ENCODE results near the gene GABPA. TPM values are rescaled to one million over a fixed set of nuclear protein-coding genes. Genes with fewer than 3 reads are reported as not detected.
A peak's percentile ranks its signal among the peaks of the same experiment; 100 is the strongest.
"Not testable (repeated sequence)": the region's sequence is repeated elsewhere in the genome, so short reads cannot be mapped to it uniquely, and the experiment has no call there.

The GABPA gene
- total RNA-seq: 16.0 TPM

DNA sequence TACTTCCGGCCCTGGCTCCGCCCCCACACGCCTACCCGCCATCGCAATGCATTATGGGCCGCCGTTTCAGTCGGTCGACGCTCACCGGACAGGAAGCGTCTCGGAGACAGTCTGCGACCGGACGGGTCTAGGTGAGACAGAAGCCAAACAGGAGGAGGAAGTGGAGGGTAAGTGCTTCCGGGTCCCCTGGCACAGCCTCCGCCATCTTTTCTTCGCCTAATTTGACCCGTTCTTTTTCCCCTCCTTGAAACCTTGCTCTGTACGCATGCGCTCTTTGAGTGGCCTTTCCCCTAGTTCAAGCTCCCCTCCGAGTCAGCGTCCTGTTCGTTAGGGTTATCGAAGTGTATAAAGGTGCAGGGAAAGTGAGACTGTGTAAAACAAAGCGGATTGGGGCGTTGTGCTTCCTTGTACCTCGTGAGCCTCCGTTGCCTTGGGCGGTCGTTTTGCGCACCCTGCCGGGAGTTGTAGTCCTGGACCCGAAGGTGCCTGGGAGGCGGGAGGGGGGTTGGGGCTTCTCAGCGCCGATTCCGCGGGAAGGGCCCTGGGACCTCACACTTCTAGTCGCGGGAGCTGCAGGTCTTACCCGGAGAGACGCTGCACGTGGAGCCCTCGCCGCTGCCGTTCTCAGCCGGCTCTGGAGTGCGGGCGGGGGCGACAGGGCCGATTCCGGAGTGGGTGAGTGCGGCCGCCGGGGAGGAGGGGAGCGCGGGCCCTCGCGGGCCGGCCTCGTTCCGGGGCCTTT, at the start of gene GABPA, which contains the start of gene ATP5PF:
Gene GABPA, plus strand, starts transcription at position 69 of the 742 bp plus-strand sequence. CDS start 6,627 bp downstream, outside the sequence.
Gene ATP5PF, minus strand, starts transcription at position 1 of the 742 bp plus-strand sequence. CDS start 5,110 bp downstream, outside the sequence.
- ATAC-seq: peak; percentile 99

DNA sequence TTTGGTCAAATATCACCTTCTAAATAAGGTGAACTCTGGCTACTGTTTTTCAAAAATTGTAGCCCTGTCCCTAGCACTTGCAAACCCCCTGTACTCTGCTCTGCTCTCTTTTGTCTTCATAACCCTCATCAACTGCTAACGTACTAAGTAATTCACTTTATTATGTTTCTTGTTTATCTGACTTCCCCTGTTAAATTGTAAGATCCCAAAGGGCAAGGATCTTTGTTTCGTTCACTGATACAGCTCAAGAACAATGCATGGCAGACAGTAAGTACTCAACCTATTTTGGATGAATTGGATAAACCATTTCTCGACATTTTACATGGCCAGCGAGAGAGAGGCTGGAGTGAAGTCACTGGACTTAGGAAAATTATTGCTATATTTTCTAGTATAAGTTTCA, 47.0 kb upstream of the GABPA start:
- ATAC-seq: no peak

- no peak for ATAC-seq
Measured at GRCh38 chr21:25688275-25689155, 46.3 kb upstream of the GABPA start.

GRCh38 chr21:25689226-25689625, 45.5 kb upstream of the GABPA start:
- no peak for ATAC-seq

- ATAC-seq: no peak
Measured at GRCh38 chr21:25691976-25692375, 42.8 kb upstream of the GABPA start.

DNA sequence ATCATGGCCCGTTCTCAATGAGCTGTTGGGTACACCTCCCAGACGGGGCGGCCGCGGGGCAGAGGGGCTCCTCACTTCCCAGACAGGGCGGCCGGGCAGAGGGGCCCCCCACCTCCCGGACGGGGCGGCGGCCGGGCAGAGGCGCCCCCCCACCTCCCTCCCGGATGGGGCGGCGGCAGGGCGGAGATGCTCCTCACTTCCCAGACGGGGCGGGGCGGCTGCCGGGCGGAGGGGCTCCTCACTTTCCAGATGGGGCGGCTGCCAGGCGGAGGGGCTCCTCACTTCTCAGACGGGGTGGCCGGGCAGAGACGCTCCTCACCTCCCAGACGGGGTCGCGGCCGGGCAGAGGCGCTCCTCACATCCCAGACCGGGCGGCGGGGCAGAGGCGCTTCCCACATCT, 39.3 kb upstream of the GABPA start:
- not testable (repeated sequence) for ATAC-seq

- ATAC-seq: no peak
Measured at GRCh38 chr21:25700741-25701140, 34.0 kb upstream of the GABPA start.

DNA sequence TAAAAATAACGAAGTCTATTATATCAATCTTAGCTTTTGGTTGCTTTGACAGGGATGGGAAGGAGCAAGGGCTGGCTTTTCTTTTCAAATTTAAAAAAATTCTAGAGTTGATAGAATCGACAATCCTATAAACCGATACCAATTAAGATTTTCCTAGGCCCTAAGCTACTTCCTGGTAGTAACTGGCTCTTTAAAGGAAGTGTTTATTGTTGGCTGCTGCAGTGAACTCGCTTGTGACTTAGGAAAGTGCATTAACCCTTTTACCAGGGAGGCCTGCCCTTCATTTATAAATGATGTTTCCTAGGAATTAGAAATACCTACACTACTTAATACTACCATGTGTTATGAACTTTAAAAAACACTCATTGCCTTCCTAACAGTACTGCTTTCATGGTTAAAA, 33.2 kb upstream of the GABPA start:
- no peak for ATAC-seq

GRCh38 chr21:25708467-25709065, 26.2 kb upstream of the GABPA start:
- ATAC-seq: no peak

DNA sequence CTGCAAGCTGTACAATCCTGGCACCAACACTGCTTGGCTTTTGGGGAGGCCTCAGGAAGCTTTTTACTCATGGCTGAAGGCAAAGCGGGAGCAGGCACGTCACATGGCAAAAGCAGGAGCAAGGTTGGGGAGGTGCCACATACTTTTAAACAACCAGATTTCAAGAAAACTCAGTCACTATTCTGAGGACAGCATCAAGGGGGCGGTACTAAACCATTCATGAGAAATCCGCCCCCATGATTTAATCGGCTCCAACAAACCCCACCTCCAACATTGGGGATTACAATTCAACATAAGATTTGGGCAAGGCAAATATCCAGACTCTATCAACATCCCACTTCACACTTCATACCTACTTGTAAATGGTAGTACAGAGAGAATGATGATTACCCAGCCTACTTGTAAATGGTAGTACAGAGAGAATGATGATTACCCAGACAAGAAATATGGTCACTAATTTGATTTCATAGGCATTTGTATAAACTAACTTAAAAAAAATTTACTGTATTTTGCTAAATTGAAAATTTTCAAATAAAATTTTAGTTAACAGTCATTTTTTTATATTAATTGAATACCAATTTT, 25.0 kb upstream of the GABPA start:
- ATAC-seq: no peak

DNA sequence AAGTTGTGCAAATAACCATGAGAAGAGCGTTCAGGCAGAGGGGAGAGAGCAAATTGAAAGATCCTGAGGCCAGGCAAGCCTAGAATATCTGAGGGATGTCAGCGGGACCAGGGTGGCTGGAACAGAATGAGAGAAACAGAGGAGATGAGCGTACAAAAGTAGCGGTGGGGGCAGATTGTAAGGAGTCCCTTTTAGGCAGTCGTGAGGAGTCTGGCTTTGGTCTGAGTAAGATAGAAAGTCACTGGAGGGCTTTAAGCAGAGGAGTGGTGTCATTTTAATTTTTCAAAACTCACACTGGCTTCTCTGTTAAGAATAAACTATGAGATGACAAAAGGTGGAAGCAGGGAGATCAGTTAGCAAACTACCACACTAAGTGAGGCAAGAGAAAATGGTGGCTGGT, 24.2 kb upstream of the GABPA start:
- no peak for ATAC-seq

DNA sequence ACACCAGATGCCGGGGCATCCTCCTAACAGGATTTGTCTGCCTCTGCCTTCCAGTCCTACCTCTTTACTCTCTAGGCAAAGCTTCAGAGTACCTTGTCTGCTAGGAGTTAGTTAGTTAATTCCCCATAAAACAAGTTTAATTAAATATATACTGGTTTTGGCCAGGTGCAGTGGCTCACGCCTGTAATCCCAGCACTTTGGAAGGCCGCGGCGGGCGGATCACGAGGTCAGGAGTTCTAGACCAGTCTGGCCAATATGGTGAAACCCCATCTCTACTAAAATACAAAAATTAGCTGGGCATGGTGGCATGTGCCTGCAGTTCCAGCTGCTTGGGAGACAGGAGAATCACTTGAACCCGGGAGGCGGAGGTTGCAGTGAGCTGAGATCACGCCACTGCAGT, 20.7 kb upstream of the GABPA start:
- not testable (repeated sequence) for ATAC-seq

- ATAC-seq: peak; percentile 63
Measured at GRCh38 chr21:25717491-25718147, 17.2 kb upstream of the GABPA start.

DNA sequence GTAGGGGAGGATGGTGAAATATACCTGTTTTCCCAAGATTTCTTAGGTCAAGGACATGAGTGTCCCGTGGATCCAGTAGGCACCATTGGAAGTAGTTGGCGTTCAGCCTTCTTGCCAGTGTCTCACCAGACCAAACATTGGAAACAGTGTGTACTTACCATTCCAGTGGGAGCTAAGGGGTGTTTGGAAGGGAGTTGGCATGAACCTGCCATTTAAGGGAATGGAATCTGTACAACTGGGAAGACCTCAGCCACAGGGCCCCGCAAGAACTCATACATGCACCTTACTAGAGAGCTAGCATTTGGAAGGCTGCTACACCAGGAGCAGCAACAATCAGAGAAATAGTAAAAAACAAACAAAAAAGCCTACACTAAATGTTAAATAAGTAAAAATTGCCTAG, 12.8 kb upstream of the GABPA start:
- ATAC-seq: no peak

GRCh38 chr21:25722631-25723030, 12.1 kb upstream of the GABPA start:
- ATAC-seq: no peak

DNA sequence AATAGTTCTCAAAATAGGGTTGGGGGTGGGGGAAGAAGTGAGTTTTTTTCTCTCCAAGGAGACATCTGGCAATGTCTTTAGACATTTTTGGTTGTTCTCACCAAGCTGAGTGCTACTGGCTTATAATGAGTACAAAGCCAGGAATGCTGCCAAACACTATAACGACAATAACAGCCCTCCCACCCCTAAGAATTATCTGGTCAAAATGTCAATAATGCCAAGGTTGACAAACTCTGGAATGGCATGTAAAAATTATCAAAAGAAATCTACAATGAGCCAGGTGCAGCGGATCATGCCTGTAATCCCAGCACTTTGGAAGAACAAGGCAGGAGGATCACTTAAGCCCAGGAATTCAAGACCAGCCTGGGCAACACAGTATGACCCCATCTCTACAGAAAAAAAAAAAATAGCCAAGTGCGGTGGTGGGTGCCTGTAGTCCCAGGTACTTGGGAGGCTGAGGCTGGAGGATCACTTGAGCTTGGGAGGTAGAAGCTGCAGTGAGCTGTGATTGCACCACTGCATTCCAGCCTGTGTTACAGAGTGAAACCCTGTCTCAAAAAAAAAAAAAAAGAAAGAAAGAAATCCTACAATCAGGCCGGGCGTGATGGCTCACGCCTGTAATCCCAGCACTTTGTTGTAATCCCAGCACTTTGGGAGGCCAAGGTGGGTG, 2.5 kb upstream of the GABPA start:
- ATAC-seq: no peak

- peak; percentile 32 for ATAC-seq
Measured at GRCh38 chr21:25733859-25734653, 716 bp upstream of the GABPA start.

DNA sequence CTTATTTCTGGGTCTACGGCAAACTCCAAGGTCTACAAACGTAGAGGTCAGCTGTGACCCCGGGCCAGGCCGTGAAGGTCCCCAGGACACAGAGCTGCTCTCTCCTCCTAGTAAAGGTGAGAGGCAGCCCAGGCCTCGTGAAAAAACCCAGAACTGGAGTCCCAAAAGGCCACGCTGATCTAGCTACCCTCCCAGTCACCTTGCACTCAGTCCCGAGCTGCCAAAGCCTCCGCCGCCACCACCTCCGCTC, 193 bp upstream of the GABPA start:
- no peak for ATAC-seq

DNA sequence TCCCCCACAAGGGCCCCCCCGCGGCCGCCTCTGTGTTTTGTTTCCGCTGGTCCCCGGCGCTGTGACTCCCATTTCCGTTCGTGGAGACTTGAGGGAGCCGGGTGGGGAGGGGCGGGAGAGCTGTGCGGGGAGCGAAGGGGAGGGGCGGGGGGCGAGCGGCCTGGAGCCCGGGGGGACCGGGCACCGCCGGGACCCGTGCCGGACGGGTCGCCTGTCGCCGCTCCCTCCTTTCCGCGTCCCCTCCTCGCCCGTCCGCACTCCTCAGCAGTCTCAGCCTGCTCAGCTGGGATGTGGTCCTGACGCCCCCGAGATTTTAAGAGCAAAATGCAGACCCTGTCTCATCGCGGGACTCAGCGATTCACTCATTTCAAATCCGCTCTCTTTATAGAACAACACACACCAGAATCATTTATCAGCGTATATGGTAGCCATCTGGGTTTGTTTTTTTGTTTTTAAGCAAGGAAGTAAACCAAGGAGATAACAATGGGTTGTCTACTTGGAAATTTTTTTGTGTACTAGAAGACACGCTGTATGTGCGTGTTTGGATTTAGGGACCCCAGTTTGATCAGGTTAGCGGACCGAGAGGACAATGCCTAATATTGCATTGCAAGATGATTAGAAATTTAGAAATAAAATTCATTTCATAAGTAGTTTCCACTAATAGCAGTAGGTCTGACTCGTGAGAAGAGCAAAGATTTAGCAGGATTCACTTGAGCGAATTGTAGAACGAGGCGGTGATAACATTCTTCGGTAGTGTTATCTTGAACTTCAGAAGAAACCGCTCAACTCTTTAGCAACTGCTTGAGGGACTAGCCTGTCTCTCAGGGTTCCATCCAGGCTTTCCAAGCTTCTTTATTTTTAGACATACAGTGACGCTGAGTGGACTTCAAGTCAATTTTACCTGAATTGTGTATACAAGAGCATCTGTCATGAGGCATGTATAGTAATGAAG, 1.1 kb downstream of the GABPA start:
- ATAC-seq: peak; percentile 1

- no peak for ATAC-seq
Measured at GRCh38 chr21:25737421-25737820, 2.6 kb downstream of the GABPA start.

Measured in esophagus mucosa (tissue), 1 donor.